Ovary (tissue), 9 donors: ENCODE data around the gene KCNJ9. TPM values are rescaled to one million over a fixed set of nuclear protein-coding genes. Genes with fewer than 3 reads are reported as not detected.

Experiments
- DNase-seq, 5 donors: peaks; one replicate each; pipeline ENCODE4 v3.0.0-alpha.2; 2019 to 2020
- H3K27ac ChIP-seq, 2 donors: fragments of 200-600 bp; one replicate each; pipeline versions ENCODE4 v1.5.1 to v1.8.0; 2019 to 2022
- H3K27me3 ChIP-seq: fragments of 200-600 bp; one replicate; pipeline ENCODE4 v1.8.0; 2022
- H3K36me3 ChIP-seq: fragments of 200-600 bp; sonication (generic); one replicate; pipeline ENCODE4 v1.5.1; 2019
- H3K4me1 ChIP-seq: one replicate; pipeline ENCODE4 v1.8.1; 2013; ENCODE audit warnings: mild to moderate bottlenecking, moderate library complexity; ENCODE audit not compliant: insufficient read depth
- H3K4me3 ChIP-seq: fragments of 200-600 bp; sonication (generic); one replicate; pipeline ENCODE4 v1.5.1; 2017
- H3K9me3 ChIP-seq, 2 donors: fragments of 200-600 bp in 1 of 2; sonication (generic) in 1 of 2; one replicate each; pipeline versions ENCODE4 v1.5.1 to v1.8.1; 2013 to 2019; ENCODE audit warnings: mild to moderate bottlenecking in 1 of 2, moderate library complexity in 1 of 2
- CTCF ChIP-seq, 3 donors: fragments of 450-650 bp in 2 of 3; fragments of 200-600 bp in 1 of 3; IDR thresholded peaks; one replicate each; pipeline versions ENCODE4 v1.5.1 to v1.8.0; 2016 to 2022; ENCODE audit warnings: antibody characterized with exemption in 3 of 3, mild to moderate bottlenecking in 1 of 3
- EP300 ChIP-seq: sonication (generic); formaldehyde crosslinking; IDR thresholded peaks from one replicate; pipeline ENCODE4 v1.6.1; 2017; ENCODE audit warnings: antibody characterized with exemption
- POLR2A ChIP-seq: fragments of 450-650 bp; IDR thresholded peaks from one replicate; pipeline ENCODE4 v1.6.1; 2017; ENCODE audit warnings: antibody characterized with exemption, mild to moderate bottlenecking, moderate library complexity
- WGBS, 3 donors: extraction: QIAGEN DNeasy Blood & Tissue Kit in 1 of 3; methylation state at CpG; one replicate each; pipeline versions ENCODE4 v1.1.5 to v1.1.7; 2013 to 2017; 5-methylcytosine and 5-hydroxymethylcytosine counted together
- intact Hi-C, 4 donors: fragments of 100-400 bp; cut with DNase I; formaldehyde crosslinking; loops; one replicate each; pipeline versions ENCODE4 v1.11.0 to v1.15.1; 2022 to 2023
- polyA plus RNA-seq, 2 donors: library from polyadenylated mRNA; stranded (reverse); fragments of 200-250 nt in 1 of 2; fragments of 350-450 nt in 1 of 2; fragmentation: Illumina TruSeq in 1 of 2; extraction: RNeasy Lipid Tissue Mini Kit (QIAGEN cat#74804) in 1 of 2; gene quantifications; one replicate each; pipeline ENCODE4 v1.2.3, GENCODE V29; 2013 to 2014
- total RNA-seq, 7 donors: library from RNA; depleted of rRNA in 2 of 7; stranded (reverse); fragments of >200 nt in 2 of 7; fragmentation: NEBNext Ultra II Directional in 3 of 7; extraction: Animal tissue kit (Norgen Biotek cat#: 25700) in 3 of 7; gene quantifications; one replicate each; pipeline versions ENCODE4 v1.1.0 to v1.2.4, GENCODE V29; 2016 to 2023
- donor health status: DM: no; HTN: no; CAD: no; lungs with moderate emphysema.
- donor health status: DM: no; HTN: no; CAD: no.
- donor health status: Bipolar disorder and iron deficiency.
- donor health status: DM: yes; HTN: yes; CAD: no.
- donor health status: DM: no; HTN: no; CAD: no.
- donor health status: DM: yes; HTN: yes; CAD: no.

The KCNJ9 gene
- total and polyA plus RNA-seq, 9 donors = 0.01 TPM; not detected in 8

GRCh38 chr1:160087118-160087662, 5.9 kb downstream of the KCNJ9 start:
- H3K36me3 ChIP-seq = no peaks in the 10 kb centered on the region
- 89 to 95% (median 94%) methylated on average over 12 of the region's 12 CpGs for WGBS, 3 donors
- no peaks in the 10 kb centered on the region for H3K27me3 ChIP-seq
- H3K4me1 ChIP-seq = peaks cover 4% of the 10 kb centered on the region
- intact Hi-C loops = no loop called here
- no peak overlapping the region for H3K27ac ChIP-seq
- no peak overlapping the region for H3K4me3 ChIP-seq
- H3K9me3 ChIP-seq = no peaks in the 10 kb centered on the region
- TF ChIP-seq POLR2A (no peak), EP300 (no peak), CTCF (IDR thresholded peaks at IDR 0.05) (no peak)
- DNase-seq = no peak

GRCh38 chr1:160089883-160090282, 8.5 kb downstream of the KCNJ9 start:
- 86 to 91% (median 90%) methylated on average over 3 of the region's 3 CpGs for WGBS, 3 donors
- H3K4me3 ChIP-seq = no peak overlapping the region
- intact Hi-C loops = loop anchor here in 1 of 4 donors (10.0 kb wide), 1 partner anchor 165 kb away; no protein-coding TSS in a partner anchor

GRCh38 chr1:160090760-160091159, 9.4 kb downstream of the KCNJ9 start:
- Histone ChIP-seq H3K27ac (no peak overlapping the region), H3K27me3 (no peaks in the 10 kb centered on the region), H3K36me3 (no peaks in the 10 kb centered on the region), H3K4me3 (no peak overlapping the region), H3K9me3 (no peaks in the 10 kb centered on the region), H3K4me1 (no peaks in the 10 kb centered on the region)
- intact Hi-C loops = loop anchor here in 1 of 4 donors (10.0 kb wide), 1 partner anchor 164 kb away; no protein-coding TSS in a partner anchor
- TF ChIP-seq EP300 (no peak), POLR2A (no peak), CTCF (IDR thresholded peaks at IDR 0.05) (no peak)
- WGBS, 3 donors = 87 to 90% (median 88%) methylated on average over 4 of the region's 4 CpGs
- no peak for DNase-seq

More at GRCh38 chr1:160089883-160090282, 8.5 kb downstream of the KCNJ9 start:
- Histone ChIP-seq H3K27me3 (no peaks in the 10 kb centered on the region), H3K36me3 (no peaks in the 10 kb centered on the region), H3K9me3 (no peaks in the 10 kb centered on the region), H3K27ac (no peak overlapping the region), H3K4me1 (no peaks in the 10 kb centered on the region)
- TF ChIP-seq CTCF (IDR thresholded peaks at IDR 0.05) (no peak), POLR2A (no peak), EP300 (no peak)
- no peak for DNase-seq

GRCh38 chr1:160091666-160092223, 10.4 kb downstream of the KCNJ9 start:
- DNase-seq = no peak
- no peaks in the 10 kb centered on the region for H3K4me1 ChIP-seq
- TF ChIP-seq CTCF (IDR thresholded peaks at IDR 0.05) = no peak
- no peak for TF ChIP-seq POLR2A
- no peak for TF ChIP-seq EP300
- no peaks in the 10 kb centered on the region for H3K27me3 ChIP-seq
- 91 to 95% (median 93%) methylated on average over 5 of the region's 5 CpGs for WGBS, 3 donors
- no peak overlapping the region for H3K27ac ChIP-seq
- no peaks in the 10 kb centered on the region for H3K9me3 ChIP-seq
- intact Hi-C loops = loop anchor here in 1 of 4 donors (10.0 kb wide), 1 partner anchor 163 kb away; no protein-coding TSS in a partner anchor
- no peaks in the 10 kb centered on the region for H3K36me3 ChIP-seq
- H3K4me3 ChIP-seq = no peak overlapping the region
